Glomerular visceral epithelial cell (primary cell): ENCODE data around the gene NCOA1.
"Not testable (repeated sequence)": the region's sequence is repeated elsewhere in the genome, so short reads cannot be mapped to it uniquely, and the experiment has no call there.

Source experiments
- DNase-seq: peaks from one replicate; pipeline ENCODE4 v3.0.0-alpha.2; 2016; ENCODE audit errors: extremely low spot score

The NCOA1 gene

GRCh38 chr2:24474053-24474452, 17.0 kb upstream of the NCOA1 start:
- no peak for DNase-seq

- DNase-seq: no peak
These were observed 13.8 kb upstream of the NCOA1 start for GRCh38 chr2:24477229-24477628.

- DNase-seq: no peak
These were observed 12.8 kb upstream of the NCOA1 start for GRCh38 chr2:24478243-24478642.

- no peak for DNase-seq
These were observed 10.8 kb upstream of the NCOA1 start for GRCh38 chr2:24480245-24480644.

- DNase-seq: peak; percentile 47
These were observed 8.6 kb upstream of the NCOA1 start for GRCh38 chr2:24482251-24482971.

- DNase-seq: no peak
These were observed 8.1 kb upstream of the NCOA1 start for GRCh38 chr2:24482972-24483300.

GRCh38 chr2:24484677-24485076, 6.4 kb upstream of the NCOA1 start:
- not testable (repeated sequence) for DNase-seq

GRCh38 chr2:24485197-24485596, 5.9 kb upstream of the NCOA1 start:
- no peak for DNase-seq

- DNase-seq: no peak
These were observed 4.3 kb upstream of the NCOA1 start for GRCh38 chr2:24486636-24487205.

- DNase-seq: no peak
These were observed 1.4 kb upstream of the NCOA1 start for GRCh38 chr2:24489465-24490180.

- peak; percentile 38 for DNase-seq
These were observed 819 bp upstream of the NCOA1 start for GRCh38 chr2:24490181-24490689.

- DNase-seq: peak; percentile 46
These were observed 727 bp downstream of the NCOA1 start for GRCh38 chr2:24491542-24492420.

GRCh38 chr2:24492421-24493279, 1.6 kb downstream of the NCOA1 start:
- no peak for DNase-seq

GRCh38 chr2:24493713-24494112, 2.7 kb downstream of the NCOA1 start:
- DNase-seq: no peak

- DNase-seq: no peak
These were observed 3.4 kb downstream of the NCOA1 start for GRCh38 chr2:24494410-24494809.

- no peak for DNase-seq
These were observed 4.4 kb downstream of the NCOA1 start for GRCh38 chr2:24495451-24495850.

GRCh38 chr2:24496959-24497358, 5.9 kb downstream of the NCOA1 start:
- no peak for DNase-seq

- no peak for DNase-seq
These were observed 6.6 kb downstream of the NCOA1 start for GRCh38 chr2:24497685-24498084.

GRCh38 chr2:24498121-24498520, 7.1 kb downstream of the NCOA1 start:
- DNase-seq: no peak

GRCh38 chr2:24501813-24502212, 10.8 kb downstream of the NCOA1 start:
- no peak for DNase-seq
